ENCODE data around the gene FLYWCH2.

Gene FLYWCH2

GRCh38 chr16:2852731-2853507 is 30.1 kb upstream of the FLYWCH2 start:
- no peak for DNase-seq

- DNase-seq, result no peak
Measured at GRCh38 chr16:2853531-2854073, 29.4 kb upstream of the FLYWCH2 start.

- no peak for DNase-seq
Measured at GRCh38 chr16:2854700-2855309, 28.2 kb upstream of the FLYWCH2 start.

GRCh38 chr16:2855536-2855935 is 27.5 kb upstream of the FLYWCH2 start:
- DNase-seq, result no peak

- no peak for DNase-seq
Measured at GRCh38 chr16:2856061-2856670, 26.8 kb upstream of the FLYWCH2 start.

- no peak for DNase-seq
Measured at GRCh38 chr16:2856686-2857450, 26.1 kb upstream of the FLYWCH2 start.

GRCh38 chr16:2857451-2858244 is 25.4 kb upstream of the FLYWCH2 start, which contains the start of gene PRSS22:
PRSS22 (minus strand) TSS chr16:2858170; CDS start chr16:2858104, 66 bp downstream.
- DNase-seq, result peak; percentile 46

- peak; percentile 40 for DNase-seq
Measured at GRCh38 chr16:2858245-2859025, 24.6 kb upstream of the FLYWCH2 start.

GRCh38 chr16:2859686-2860265 is 23.2 kb upstream of the FLYWCH2 start:
- DNase-seq, result no peak

GRCh38 chr16:2860826-2861567 is 22.0 kb upstream of the FLYWCH2 start:
- DNase-seq, result no peak

- no peak for DNase-seq
Measured at GRCh38 chr16:2865651-2866050, 17.4 kb upstream of the FLYWCH2 start.

GRCh38 chr16:2866431-2866830 is 16.6 kb upstream of the FLYWCH2 start:
- no peak for DNase-seq

GRCh38 chr16:2867661-2867986 is 15.4 kb upstream of the FLYWCH2 start:
- DNase-seq, result no peak

GRCh38 chr16:2867987-2868789 is 14.8 kb upstream of the FLYWCH2 start:
- peak; percentile 98 for DNase-seq

- no peak for DNase-seq
Measured at GRCh38 chr16:2871926-2872325, 11.1 kb upstream of the FLYWCH2 start.

GRCh38 chr16:2874032-2874911 is 8.7 kb upstream of the FLYWCH2 start:
- DNase-seq, result no peak

GRCh38 chr16:2874912-2875362 is 8.1 kb upstream of the FLYWCH2 start:
- peak; percentile 68 for DNase-seq

All from right kidney (tissue), 1 donor.